Tibial artery (tissue), 4 donors: ENCODE data around the gene SKAP1.
"Not testable (repeated sequence)": the region's sequence is repeated elsewhere in the genome, so short reads cannot be mapped to it uniquely, and the experiment has no call there.

ENCODE experiments used
- DNase-seq, 2 donors: peaks; one replicate each; pipeline ENCODE4 v3.0.0-alpha.2; 2019
- H3K27ac ChIP-seq, 2 donors: fragments of 200-600 bp; sonication (generic) in 1 of 2; 1 replicate in 1 of 2; 2 replicates in 1 of 2; pipeline ENCODE4 v1.5.1; 2018 to 2019; ENCODE audit warnings: mild to moderate bottlenecking in 1 of 2
- H3K27me3 ChIP-seq, 2 donors: fragments of 200-600 bp; sonication (generic) in 1 of 2; one replicate each; pipeline versions ENCODE4 v1.5.1 to v1.6.0; 2016 to 2019
- H3K36me3 ChIP-seq, 3 donors: fragments of 200-600 bp; sonication (generic) in 2 of 3; one replicate each; pipeline ENCODE4 v1.5.1; 2016 to 2019; ENCODE audit warnings: mild to moderate bottlenecking in 2 of 3
- H3K4me1 ChIP-seq, 4 donors: fragments of 200-600 bp; sonication (generic) in 2 of 4; 1 replicate in 3 of 4; 2 replicates in 1 of 4; pipeline ENCODE4 v1.5.1; 2016 to 2019
- H3K4me3 ChIP-seq, 2 donors: fragments of 200-600 bp; sonication (generic) in 1 of 2; 1 replicate in 1 of 2; 2 replicates in 1 of 2; pipeline ENCODE4 v1.5.1; 2018 to 2019; ENCODE audit warnings: mild to moderate bottlenecking in 2 of 2
- H3K9me3 ChIP-seq, 3 donors: fragments of 200-600 bp; sonication (generic) in 1 of 3; one replicate each; pipeline ENCODE4 v1.5.1; 2016 to 2019
- CTCF ChIP-seq, 2 experiments: fragments of 200-600 bp in 1 of 2; fragments of 450-650 bp in 1 of 2; IDR thresholded peaks; one replicate each; pipeline ENCODE4 v1.5.1; 2017 to 2019; ENCODE audit warnings: antibody characterized with exemption in 2 of 2, mild to moderate bottlenecking in 1 of 2, moderate library complexity in 1 of 2
- intact Hi-C: fragments of 100-400 bp; cut with DNase I; formaldehyde crosslinking; loops from one replicate; pipeline ENCODE4 v1.15.0; 2023; ENCODE audit warnings: low total_unique reads

SKAP1 gene

GRCh38 chr17:48294806-48295361 is 135.1 kb downstream of the SKAP1 start:
- H3K27me3 ChIP-seq = peaks cover 0 to 31% of the 10 kb centered on the region in 2 donors
- DNase-seq = no peak
- H3K36me3 ChIP-seq = no peaks in the 10 kb centered on the region
- no peak overlapping the region for H3K27ac ChIP-seq
- TF ChIP-seq CTCF (IDR thresholded peaks at IDR 0.05) = no peak
- intact Hi-C loops = no loop called here
- H3K4me3 ChIP-seq = no peak overlapping the region
- no peaks in the 10 kb centered on the region for H3K9me3 ChIP-seq
- no peaks in the 10 kb centered on the region for H3K4me1 ChIP-seq

DNA sequence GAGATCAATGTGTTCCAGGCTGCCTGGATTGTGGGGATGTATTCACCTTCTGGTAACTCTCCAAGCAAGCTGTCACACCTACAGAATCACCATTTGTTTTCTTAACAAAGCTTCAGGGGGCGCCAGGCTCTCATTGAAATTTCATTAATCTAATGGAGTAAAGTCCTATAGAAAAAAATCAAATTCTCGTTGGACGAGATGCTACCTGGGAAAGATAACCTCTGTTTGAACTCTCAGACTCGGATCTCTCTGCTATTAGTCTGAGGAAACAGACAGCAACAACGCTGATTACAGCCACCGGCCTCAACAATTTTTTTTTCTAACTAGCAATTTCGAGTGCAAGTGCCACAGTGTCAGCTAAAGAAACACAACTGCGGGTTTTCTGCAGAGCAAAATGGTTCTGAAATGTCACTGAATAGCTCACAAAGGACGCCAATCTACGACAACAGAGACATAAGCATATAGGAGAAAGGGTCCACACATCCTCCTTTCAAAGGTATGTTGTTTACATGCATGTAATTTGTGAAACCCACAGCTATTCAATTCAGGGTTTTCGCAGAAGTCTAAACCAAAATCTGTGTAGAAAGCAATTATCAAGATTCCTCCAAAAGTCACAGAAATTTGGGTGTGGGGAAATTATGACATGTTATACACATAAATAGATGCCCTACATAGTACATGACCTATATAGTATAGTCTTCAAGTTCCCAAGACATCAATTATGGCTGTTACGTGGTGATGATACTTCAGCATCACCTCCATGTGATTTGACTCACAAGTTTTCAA is 135.8 kb downstream of the SKAP1 start:
- no peak overlapping the region for H3K27ac ChIP-seq
- no peaks in the 10 kb centered on the region for H3K36me3 ChIP-seq
- no peaks in the 10 kb centered on the region for H3K9me3 ChIP-seq
- no peaks in the 10 kb centered on the region for H3K4me1 ChIP-seq
- no peak for DNase-seq
- no peak overlapping the region for H3K4me3 ChIP-seq
- intact Hi-C loops = no loop called here
- no peak for TF ChIP-seq CTCF (IDR thresholded peaks at IDR 0.05)
- H3K27me3 ChIP-seq = peaks cover 0 to 31% of the 10 kb centered on the region in 2 donors

DNA sequence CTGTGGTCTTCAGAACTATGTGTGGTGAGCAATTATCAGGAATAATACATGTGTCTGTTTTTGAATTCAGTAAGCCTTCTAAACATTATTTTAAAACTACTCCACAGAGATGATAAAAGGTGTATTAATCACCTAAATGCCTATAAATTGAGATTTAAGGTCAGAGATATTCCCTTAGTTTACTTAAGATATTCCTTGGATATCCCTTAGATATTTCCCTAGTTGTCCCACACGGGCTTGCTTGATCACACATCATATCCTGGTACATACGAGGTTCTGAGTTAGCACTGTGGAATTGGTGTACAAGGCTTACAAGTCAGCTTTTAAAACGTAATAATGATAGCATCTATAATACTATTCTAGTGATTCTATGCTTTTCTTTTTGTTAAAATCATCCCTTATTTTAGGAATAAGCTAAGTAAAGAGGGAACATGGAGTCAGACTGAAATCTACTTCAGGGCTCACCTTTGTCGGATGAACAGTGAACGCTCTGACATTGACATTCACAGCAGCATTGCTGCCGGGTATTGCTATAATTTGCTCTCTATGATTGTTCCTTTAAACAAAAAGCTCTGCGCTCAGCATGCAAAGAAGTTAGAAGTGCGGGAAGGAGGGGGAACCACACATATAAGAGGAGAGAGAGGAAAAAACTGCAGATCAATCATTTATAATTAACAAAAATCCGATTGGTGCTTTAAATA is 136.5 kb downstream of the SKAP1 start:
- peaks cover 0 to 34% of the 10 kb centered on the region in 2 donors for H3K27me3 ChIP-seq
- DNase-seq = no peak
- H3K4me1 ChIP-seq = no peaks in the 10 kb centered on the region
- intact Hi-C loops = no loop called here
- no peak for TF ChIP-seq CTCF (IDR thresholded peaks at IDR 0.05)
- H3K27ac ChIP-seq = no peak overlapping the region
- H3K36me3 ChIP-seq = no peaks in the 10 kb centered on the region
- H3K4me3 ChIP-seq = no peak overlapping the region
- no peaks in the 10 kb centered on the region for H3K9me3 ChIP-seq

- H3K4me1 ChIP-seq = no peaks in the 10 kb centered on the region
- no peak for TF ChIP-seq CTCF (IDR thresholded peaks at IDR 0.05)
- intact Hi-C loops = no loop called here
- no peaks in the 10 kb centered on the region for H3K36me3 ChIP-seq
- H3K9me3 ChIP-seq = no peaks in the 10 kb centered on the region
- no peak overlapping the region for H3K4me3 ChIP-seq
- no peak overlapping the region for H3K27ac ChIP-seq
- peaks cover 0 to 50% of the 10 kb centered on the region in 2 donors for H3K27me3 ChIP-seq
- DNase-seq = no peak
Observed at GRCh38 chr17:48290378-48290777, 139.6 kb downstream of the SKAP1 start.

DNA sequence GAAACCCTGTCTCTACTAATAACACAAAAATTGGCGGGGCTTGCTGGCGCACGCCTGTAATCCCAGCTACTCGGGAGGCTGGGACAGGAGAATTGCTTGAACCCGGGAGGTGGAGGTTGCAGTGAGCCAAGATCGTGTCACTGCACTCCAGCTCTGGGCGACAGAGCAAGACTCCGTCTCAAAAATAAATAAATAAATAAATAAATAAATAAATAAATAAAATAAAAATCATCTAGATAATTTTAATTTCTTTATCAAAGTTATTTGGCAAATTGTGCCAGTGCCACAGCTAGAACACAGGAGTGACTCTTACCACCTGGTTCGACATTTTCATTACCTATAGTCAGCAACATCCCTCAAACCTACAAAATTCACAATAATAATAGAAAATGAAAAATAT is 143.1 kb downstream of the SKAP1 start:
- peaks cover 0 to 55% of the 10 kb centered on the region in 2 donors for H3K27me3 ChIP-seq
- H3K4me3 ChIP-seq, H3K4me1 ChIP-seq, H3K36me3 ChIP-seq, H3K9me3 ChIP-seq, intact Hi-C loops, DNase-seq, H3K27ac ChIP-seq: not testable (repeated sequence)

GRCh38 chr17:48285614-48286013 is 144.4 kb downstream of the SKAP1 start:
- DNase-seq = no peak
- no peaks in the 10 kb centered on the region for H3K4me1 ChIP-seq
- intact Hi-C loops = no loop called here
- no peak for TF ChIP-seq CTCF (IDR thresholded peaks at IDR 0.05)
- H3K36me3 ChIP-seq = no peaks in the 10 kb centered on the region
- peaks cover 0 to 53% of the 10 kb centered on the region in 2 donors for H3K27me3 ChIP-seq
- no peak overlapping the region for H3K4me3 ChIP-seq
- H3K9me3 ChIP-seq = no peaks in the 10 kb centered on the region
- no peak overlapping the region for H3K27ac ChIP-seq
